HPDE6-E6E7 (cell line): ENCODE data around the gene HSPA2.
"Not testable (repeated sequence)": the region's sequence is repeated elsewhere in the genome, so short reads cannot be mapped to it uniquely, and the experiment has no call there.

Experiments used
- DNase-seq: peaks from one replicate; pipeline ENCODE4 v3.0.0; 2011; ENCODE audit warnings: missing footprints; ENCODE audit errors: extremely low spot score

HSPA2 gene

GRCh38 chr14:64513271-64513670 lies 27.3 kb upstream of the HSPA2 start:
- DNase-seq = no peak

- DNase-seq = no peak
Observed at GRCh38 chr14:64515053-64515452, 25.5 kb upstream of the HSPA2 start.

- no peak for DNase-seq
Observed at GRCh38 chr14:64516969-64517368, 23.6 kb upstream of the HSPA2 start.

GRCh38 chr14:64517667-64518066 lies 22.9 kb upstream of the HSPA2 start:
- DNase-seq = not testable (repeated sequence)

- no peak for DNase-seq
Observed at GRCh38 chr14:64518229-64518628, 22.3 kb upstream of the HSPA2 start.

- DNase-seq = no peak
Observed at GRCh38 chr14:64520699-64521098, 19.8 kb upstream of the HSPA2 start.

- no peak for DNase-seq
Observed at GRCh38 chr14:64522591-64523355, 17.8 kb upstream of the HSPA2 start.

GRCh38 chr14:64525354-64525753 lies 15.2 kb upstream of the HSPA2 start:
- no peak for DNase-seq

- DNase-seq = no peak
Observed at GRCh38 chr14:64531567-64531966, 9.0 kb upstream of the HSPA2 start.

GRCh38 chr14:64536488-64537245 lies 3.9 kb upstream of the HSPA2 start:
- DNase-seq = no peak

GRCh38 chr14:64541261-64541971 lies 875 bp downstream of the HSPA2 start:
- DNase-seq = no peak

- DNase-seq = no peak
Observed at GRCh38 chr14:64541972-64542835, 1.7 kb downstream of the HSPA2 start.

- DNase-seq = no peak
Observed at GRCh38 chr14:64542836-64543201, 2.3 kb downstream of the HSPA2 start.

- DNase-seq = no peak
Observed at GRCh38 chr14:64544607-64545312, 4.2 kb downstream of the HSPA2 start.

- DNase-seq = no peak
Observed at GRCh38 chr14:64549016-64549415, 8.5 kb downstream of the HSPA2 start.

- peak; percentile 45 for DNase-seq
Observed at GRCh38 chr14:64549791-64550620, 9.5 kb downstream of the HSPA2 start, which contains the start of gene PPP1R36. Gene PPP1R36 (plus strand): TSS chr14:64549961. CDS start chr14:64549998, 37 bp downstream.

- DNase-seq = no peak
Observed at GRCh38 chr14:64550621-64551333, 10.2 kb downstream of the HSPA2 start.

- no peak for DNase-seq
Observed at GRCh38 chr14:64554556-64554955, 14.0 kb downstream of the HSPA2 start.

GRCh38 chr14:64556526-64556925 lies 16.0 kb downstream of the HSPA2 start:
- DNase-seq = no peak
